Activated CD8-positive, alpha-beta memory T cell treated with anti-CD3 and anti-CD28 coated beads for 24 hours (primary cell): ENCODE results near the gene SYNE1.

Experiments used
- DNase-seq: peaks from one replicate; pipeline ENCODE4 v3.0.0-alpha.2; 2020

The SYNE1 gene

DNA sequence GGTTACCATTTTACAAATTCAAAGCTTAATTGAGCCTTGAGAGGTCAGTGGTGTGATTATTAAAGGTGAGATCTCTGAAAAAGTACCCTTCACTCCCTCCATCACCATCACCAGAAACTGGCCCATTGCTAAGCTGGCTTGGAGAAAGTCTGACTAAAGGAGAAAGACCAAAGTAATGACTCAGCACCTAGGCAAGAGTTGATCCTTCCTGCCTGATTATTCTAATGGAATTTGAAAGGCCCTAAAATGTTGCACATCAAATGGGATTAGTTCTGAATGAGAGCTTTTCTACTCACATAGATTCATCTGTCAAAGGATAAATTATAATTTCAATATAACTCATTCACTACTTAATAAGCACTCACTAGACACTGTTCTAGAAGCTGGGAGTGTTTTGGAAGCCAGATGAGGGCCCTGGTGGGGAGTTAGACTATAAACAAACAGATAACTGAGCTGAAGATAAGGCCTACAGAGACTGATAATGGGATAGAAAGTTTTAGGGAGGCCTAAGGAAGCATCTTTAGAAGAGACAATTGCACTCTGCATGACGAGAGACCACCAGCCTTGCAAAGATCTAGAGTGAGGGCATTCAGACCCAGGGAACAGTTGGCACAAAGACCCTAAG is 366.7 kb downstream of the SYNE1 start:
- no peak for DNase-seq

DNA sequence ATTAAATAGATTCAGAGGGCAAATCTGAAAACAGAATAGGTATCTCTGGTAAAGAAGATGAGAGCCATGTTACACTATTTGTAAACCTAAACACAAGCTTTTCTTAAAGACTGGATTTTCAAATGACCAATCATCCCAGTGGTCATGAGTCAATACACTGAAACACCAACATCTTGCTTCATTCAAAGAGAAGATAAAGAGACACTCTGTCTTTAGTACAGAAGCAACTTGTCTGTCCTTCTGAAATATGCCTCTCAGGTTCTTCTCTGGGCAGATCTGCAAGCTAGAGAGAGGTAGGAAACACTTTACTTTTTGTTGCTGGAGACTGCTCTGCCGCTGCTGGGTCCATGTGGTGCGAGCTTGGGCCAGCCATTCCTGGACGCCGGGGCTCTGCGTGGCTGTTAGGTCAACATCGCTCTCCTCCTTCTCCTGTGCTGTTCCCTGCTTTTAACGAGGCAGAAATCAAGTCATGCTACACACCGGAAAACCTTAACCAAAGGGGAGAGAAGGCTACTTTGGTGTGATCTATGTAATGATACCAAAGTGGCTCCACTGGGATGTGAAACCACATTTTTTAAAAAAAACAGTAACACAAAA is 368.2 kb downstream of the SYNE1 start:
- no peak for DNase-seq

DNA sequence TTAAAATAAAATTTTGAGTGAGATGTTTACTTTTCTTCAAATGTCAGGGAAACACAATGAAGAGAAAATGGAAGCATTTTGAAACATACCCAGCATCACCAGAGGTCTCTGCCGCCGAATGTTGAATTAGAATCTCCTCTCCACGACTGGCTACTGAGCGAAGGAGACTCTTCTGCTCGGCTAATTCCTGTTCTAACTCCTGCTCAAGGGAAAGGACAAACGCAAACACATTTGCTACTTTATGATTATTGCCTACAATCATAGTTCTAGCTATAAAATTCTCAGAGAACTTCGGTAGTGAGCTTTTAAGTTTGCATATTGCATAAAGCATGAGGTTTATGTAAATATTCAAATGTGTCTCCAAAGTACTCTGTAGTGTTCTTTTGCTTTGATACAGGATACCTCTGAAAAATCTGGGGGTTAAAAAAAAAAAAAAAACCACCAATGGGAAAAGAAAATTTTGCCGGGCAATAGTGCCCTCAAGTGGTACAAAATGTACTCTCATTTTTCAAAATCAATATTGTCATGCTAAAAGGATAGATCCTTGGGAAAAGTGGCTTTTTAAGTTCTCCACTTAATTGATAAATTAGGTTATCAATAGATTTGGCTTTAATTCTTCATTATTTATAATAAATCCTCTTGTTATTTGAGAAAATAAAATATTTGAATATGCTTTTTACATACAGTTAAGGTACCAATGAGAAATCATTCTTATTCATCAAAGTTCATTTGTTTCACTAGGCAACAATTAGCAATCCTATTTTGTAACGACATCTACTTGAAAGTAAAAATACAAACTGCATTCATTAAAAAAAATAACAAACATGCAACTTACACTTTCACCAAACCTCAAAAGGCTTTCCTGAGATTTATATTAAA is 369.0 kb downstream of the SYNE1 start:
- no peak for DNase-seq

DNA sequence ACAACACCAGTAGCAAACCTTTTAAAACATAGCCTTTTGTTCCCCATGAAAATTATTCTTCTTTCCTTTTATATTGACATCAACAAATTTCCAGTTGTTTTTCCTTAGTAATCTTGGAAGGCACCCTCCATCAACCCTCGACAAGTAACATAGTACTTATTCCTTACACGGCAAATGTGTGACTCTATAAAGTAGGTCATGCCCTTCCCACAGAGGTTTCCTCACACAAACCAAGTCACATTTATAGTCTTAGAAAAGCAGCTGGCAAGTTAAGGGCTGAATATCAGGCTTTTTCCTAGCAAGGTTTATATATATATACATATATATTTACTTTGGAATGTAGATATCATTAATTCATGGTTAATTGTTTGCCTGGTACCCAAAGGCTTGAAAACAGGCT is 371.5 kb downstream of the SYNE1 start:
- no peak for DNase-seq

DNA sequence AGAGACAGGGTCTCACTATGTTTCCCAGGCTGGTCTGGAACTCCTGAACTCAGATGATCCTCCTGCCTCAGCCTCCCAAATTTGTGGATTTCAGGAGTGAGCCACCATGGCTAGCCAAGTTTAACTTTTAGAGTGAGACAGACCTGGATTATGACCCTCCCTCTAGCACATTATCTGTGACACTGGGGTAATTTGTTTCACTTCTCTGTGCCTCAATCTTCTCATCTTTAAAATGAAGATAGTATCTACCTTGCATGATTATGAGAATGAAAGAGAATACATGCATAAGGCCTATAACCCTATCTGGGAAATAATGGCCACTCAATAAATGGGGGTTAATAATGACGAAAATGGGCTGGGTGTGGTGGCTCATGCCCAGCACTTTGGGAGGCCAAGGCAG is 373.6 kb downstream of the SYNE1 start:
- no peak for DNase-seq

DNA sequence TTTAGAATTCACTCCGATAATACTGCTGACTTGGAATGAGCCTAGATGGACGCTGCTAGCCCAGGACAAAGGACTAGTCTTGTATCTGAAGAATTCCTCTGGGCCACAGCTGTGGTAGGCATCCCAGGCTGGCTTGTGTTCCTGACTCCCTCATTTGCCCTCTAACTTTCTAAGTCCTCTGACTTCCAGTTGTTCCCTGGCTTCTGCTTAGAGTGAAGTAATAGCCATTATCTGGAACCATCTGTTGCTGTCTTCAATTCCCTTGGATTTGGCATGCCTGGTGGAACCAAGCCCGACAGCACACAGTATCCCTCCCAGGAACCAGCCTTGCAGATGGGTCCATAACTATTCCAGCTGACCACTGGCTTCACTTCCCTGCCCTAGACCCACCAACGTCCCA is 376.0 kb downstream of the SYNE1 start:
- no peak for DNase-seq

DNA sequence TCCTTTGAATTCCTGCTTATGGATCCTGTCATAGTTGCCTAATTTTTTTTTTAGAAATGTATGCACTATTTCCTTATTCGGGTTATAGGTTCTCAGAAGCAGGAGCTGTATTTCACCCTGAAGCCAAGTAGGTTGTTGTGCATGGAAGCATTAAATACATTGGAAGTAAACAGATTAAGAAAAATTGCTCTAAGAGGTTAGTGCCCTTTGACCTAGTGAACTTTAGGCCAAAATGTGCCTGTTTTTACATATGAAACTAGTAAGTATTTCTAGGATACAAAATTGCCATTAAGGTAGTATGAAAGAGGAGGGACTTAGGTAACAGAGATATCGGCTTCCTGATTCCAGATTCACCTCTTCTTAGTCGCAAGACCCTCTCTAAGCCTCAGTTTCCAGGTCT is 377.9 kb downstream of the SYNE1 start:
- no peak for DNase-seq

DNA sequence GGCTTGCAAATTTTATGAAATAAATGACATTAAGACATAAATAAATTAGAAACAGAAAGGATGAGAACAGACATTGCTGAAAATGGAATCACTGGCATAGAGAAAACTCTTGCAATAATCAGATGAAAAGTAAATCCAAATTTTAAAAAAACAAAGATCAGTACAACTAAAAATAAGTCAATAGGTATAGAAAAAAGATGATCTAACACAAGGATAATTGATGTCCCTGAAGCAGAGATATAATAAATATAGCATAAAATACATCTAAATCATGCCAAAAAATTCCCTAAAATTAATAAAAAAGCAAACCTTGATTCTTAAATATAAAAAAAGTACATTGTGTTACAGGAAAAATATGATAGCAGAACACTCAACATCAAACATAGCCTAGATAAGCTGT is 379.6 kb downstream of the SYNE1 start:
- DNase-seq = no peak

DNA sequence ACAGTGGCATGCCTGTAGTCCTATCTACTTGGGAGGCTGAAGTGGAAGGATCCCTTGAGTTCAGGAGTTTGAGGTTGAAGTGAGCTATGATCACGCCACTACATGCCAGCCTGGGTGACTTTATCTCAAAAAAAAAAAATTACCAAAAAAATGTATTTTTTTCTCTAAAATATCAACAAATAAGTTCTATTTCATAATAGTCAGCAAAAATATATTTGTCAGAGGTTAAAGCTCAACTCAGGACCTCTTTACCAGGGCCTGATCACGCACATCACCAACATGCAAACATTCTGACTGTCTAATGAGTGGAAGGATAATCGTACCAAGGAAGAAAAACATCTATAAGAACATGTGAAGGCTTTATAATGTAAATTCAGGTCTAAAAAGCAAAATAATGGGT is 387.0 kb downstream of the SYNE1 start:
- DNase-seq = no peak

DNA sequence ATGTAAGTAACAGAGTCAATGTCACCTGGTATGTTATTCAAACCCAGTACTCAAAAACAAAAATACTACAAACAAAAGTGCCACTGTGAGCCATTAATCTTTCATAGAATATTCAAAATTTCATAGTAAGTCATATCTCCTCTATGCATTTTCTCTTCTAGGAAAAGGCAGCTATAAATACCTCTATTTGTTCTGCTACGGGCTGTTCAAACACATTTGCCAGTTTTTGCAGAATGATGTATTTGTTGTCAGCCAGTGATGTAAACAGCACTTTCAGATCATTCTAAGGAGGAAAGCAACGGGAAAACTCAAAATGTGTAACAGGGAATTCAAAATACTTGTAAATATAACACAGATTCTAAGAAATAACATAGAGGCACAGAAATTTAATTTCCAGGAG is 388.2 kb downstream of the SYNE1 start:
- no peak for DNase-seq

DNA sequence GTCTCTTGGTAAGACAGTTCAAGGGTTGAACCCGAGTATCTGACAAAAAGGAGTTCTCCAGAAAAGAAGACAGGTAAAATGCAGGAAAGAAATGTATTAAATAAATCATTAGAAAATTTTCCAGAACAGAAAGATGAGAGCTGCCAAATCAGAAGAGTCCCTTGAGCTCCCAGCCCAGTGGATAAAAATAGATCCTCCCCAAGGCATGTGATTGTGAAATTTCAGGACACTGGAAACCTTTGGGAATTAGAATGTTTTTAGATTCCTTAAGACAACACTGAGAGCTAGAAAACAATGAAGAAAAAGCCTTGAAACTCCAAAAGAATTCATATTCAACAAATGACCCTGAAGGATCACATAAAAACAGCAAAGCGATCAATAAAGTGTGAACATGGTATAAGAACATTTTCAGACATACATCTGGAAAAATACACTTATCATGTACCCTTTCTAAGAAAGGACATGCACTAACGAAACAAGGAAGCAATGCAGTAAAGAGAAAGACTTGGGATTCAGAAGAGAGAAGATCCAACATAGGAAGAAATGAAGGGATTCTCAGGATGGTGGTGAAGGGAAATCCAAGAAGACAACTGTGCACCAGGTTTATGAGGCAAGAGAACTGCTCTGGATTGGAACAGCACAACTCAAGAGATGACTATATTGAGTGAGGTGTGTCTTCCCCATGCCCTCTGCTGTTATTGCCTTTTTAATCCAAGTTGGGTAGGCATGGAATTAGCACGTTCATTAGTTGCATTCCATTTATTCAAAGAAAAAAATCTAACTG is 390.4 kb downstream of the SYNE1 start:
- no peak for DNase-seq

DNA sequence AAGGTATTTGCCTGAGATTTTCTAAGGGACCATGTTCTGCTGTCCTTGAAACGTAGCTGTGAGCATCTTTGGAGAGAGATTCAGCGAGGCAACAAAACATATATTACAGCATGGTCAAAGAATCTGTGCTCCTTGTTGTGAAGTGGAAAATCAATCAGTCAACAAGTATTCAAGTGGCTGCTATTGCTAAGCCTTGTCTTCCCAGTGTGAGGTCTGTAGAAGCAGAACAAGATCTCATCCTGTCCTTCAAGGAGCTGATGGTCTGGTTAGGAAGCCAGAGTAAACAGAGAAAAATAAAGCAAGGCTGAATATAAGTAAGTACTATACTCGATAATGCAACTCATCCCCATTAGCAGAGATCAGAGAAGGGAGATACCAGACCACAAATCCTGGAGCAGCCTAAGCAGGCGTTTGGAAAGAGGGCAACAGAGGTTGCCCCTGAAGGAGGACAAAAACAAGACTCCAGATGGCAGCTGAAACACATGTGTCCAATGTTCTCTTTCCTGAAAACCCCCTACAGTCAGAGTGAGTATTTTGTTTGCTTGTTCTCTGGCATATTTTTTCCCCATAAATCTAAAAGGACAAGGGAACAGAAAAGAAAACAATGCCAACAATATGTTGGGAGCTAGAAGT is 392.0 kb downstream of the SYNE1 start:
- no peak for DNase-seq

DNA sequence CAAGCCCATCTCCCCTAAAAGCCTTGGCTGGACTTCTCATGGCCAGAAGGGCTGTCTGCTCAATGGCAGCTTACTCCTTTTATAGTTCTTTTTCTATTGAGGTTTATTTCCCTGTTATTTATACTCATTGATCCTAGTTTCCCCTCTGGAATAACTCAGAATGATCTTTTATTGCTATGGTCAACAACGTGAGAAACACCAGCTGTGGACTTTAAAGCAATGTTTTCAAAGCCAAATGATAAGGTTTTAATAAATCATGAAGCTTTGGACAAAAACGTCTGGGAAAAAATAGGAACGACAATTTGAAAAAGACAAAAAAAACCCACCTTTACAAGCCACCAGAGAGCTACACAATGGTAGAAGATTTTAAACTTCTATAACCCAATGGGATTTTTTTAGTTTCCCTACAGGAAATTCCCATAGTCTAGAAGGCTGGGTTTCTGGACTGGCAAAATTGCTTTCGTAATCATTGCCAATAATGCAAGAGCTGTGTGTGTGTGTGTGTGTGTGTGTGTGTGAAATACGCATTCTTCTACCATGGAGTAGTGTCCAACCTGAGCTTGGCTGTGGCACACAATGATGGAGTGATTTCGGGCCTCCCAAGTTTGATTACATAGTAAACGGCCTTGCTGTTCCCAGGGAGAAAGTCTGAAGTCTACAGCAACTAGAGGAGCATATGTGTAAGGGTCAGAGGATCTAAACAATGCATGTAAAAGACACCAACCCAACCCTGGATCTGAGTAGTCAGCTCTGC is 396.0 kb downstream of the SYNE1 start:
- DNase-seq = no peak

DNA sequence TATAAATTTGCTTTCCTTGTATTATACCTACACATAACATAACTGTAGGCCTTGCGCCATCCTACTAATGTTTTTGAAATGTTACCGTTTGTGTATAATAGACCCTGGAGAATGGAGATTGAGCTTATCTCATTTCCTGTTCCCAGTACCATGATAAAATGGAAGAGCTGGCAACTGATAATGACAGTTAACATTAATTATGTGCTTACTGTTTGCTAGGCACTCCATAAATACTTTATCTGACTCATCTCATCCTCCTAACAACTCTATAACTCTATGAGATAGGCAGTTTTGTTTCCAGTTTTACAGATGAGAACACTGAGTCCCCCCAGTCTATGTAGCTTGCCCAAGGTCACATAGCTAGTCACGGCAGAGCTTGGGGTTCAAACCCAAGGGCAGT is 396.7 kb downstream of the SYNE1 start:
- DNase-seq = no peak

DNA sequence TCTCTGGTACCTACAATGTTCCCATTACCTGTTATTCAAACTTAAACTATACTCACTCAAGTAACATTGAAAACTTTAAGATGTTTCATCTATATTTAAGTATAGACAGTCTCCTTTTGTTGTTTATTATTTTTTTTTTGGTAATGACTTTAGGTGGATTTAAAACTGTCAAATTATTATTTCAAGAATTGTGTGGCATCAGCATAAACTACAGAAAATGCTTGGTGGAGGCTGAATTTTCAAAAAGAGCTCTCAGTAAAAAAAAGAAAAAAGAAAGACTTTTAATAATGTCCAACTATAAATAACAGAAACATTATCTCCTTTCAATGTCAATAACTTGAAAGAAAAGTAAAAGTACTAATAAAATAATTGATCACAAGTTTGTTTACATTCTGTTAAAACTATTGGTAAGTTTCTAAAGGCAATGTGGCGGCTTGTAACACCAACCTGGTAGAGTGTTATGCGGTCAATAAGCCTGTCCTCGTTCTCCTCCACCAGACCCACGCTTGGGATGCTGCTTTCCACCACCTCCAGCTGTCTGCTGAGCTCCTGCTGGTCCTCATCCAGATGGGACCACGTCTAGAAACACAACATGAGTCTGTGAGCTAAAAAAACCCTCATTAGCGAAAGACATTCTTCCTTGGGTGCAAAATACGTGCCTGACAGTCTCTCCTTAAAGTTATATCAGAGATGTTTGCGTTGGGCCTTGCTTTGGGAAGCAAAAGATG is 400.6 kb downstream of the SYNE1 start:
- DNase-seq = no peak

DNA sequence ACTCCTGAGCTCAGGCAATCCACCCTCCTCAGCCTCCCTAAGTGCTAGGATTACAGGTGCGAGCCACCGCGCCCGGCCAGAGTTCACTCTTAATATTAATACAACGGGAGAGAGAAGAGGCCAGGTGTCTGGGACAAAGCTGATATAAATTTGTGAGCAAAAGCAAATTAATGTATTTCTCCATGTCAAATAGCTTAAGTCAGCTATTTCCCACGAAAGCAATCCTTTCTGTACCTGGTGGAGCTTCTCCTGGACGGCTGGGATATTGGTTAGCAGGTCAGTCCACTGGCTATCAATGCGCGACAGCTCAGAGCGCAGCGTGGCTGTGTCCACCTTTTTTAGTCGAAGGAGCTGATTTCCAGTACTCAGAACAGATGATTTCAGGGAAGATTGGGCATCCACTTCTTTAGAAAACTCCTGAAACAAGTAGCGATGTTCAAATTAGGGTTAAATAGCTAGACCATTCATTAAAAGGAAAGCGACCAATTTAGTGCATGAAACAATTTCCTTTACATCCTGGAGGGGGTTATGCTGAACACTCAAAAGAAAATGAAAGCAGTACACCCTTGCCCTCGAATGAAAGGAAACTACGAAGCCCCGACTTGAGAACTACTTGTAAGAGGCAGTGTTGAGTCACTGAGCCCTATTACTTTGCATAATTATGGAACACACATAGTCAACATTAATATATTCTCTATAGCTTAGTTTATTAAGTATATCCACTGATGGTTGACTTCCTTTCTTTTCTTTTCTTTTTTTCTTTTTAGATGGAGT is 403.4 kb downstream of the SYNE1 start:
- DNase-seq = peak; percentile 59

DNA sequence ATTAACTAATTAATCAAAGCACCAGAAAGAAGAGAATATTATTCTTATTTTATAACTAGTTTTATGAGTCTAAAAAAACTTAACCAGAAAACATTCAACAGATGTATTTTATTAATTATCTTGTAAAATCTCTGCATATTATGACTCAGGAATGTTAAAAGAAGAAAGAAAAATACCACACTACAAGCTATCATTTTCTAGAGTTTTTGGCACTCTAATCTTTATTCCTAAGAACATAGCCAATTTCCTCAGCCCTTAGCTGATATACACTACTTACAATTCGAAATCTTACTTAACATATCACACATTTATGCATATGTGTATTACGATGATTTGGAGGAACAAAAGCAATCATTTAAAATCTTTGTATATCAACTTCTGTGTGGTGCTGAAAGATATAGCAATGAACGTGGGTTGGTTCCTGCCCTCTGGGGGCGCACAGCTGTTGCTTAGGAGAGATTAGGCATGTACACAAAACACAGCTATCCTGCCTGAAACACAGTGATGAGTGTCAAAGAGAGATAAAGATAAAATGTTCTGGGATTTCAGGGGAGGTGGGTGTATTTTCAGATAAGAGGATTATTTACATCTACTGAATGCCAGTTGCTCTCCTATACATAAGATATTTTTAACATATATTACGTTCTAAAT is 404.5 kb downstream of the SYNE1 start:
- DNase-seq = no peak

DNA sequence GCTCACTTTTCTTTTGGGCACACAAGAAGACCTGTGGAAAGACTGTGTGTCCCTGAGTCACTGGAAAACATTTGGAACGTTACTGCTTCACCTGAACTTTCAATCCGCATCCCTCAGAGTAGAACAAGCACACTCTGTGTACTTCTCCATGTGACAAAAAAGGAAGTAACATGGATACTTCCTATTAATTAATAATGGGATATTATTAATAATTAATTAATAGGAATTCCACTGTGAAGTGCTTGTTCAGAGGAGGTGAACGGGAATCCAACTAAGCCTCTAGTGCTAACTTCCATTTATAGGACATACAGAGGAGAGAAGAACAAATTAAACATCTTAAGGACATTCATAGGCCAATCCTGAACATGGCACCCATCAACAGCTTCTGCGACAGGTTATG is 407.8 kb downstream of the SYNE1 start:
- no peak for DNase-seq

DNA sequence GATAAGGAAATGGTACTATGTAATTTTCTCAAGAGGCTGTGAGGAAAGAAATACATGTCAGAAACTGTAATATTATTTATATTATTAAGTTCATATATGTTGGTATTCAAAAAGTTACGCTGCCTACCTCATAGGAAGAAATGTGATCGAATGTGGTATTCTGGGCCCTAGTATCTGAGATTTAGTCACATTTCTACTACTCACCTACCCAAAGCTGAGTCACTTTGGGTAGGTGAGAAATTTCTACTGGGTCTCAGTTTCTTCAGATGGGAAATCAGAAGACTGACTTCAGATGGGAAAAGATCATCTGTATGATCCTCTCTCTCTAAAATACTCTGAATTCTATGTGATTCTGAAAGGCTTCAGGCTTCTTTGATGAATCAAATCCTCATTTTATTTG is 411.0 kb downstream of the SYNE1 start:
- no peak for DNase-seq
